ENCODE data around the gene ANK2. TPM values are rescaled to one million over a fixed set of nuclear protein-coding genes. Genes with fewer than 3 reads are reported as not detected.
A peak's percentile ranks its signal among the peaks of the same experiment; 100 is the strongest.
"Not testable (repeated sequence)": the region's sequence is repeated elsewhere in the genome, so short reads cannot be mapped to it uniquely, and the experiment has no call there.

Gene ANK2
- total RNA-seq, 1 donor from 2014 or later, result 11.1 TPM

DNA sequence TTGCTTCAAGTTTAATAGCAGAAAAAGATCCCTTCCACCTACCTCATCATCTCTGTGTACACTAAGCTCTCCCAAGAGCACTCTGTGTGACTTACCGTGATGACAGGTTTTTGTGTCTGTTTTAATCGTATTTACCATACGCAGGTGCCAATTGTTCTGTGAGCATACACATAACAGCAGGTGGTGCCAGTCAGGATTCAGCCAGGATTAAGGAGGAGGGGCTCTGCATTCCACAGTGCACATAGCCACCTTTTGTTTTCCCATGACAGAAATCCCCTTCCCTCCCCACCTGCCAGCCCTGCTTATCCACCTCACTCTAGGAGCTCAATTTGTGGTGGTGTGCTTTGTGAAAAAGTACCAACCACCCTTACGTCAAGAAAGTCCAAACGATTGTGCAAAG lies 14.8 kb downstream of the ANK2 start:
- peaks cover 12% of the 10 kb centered on the region for H3K4me1 Mint-ChIP-seq (ENCODE audit: low read depth)
- H3K4me3 Mint-ChIP-seq (ENCODE audit: low read depth), result peak overlapping the region; percentile 16
- peak; percentile 14 for DNase-seq (ENCODE audit: low spot score, unreplicated experiment)
- peaks cover 5% of the 10 kb centered on the region for H3K27me3 Mint-ChIP-seq
- H3K9me3 Mint-ChIP-seq (ENCODE audit: low read depth), result no peaks in the 10 kb centered on the region
- peak overlapping the region; percentile 90 for H3K27ac Mint-ChIP-seq
- H3K36me3 Mint-ChIP-seq (ENCODE audit: insufficient read depth), result no peaks in the 10 kb centered on the region
- no peak for TF ChIP-seq CTCF (IDR thresholded peaks at IDR 0.05; ENCODE audit: unreplicated experiment)

DNA sequence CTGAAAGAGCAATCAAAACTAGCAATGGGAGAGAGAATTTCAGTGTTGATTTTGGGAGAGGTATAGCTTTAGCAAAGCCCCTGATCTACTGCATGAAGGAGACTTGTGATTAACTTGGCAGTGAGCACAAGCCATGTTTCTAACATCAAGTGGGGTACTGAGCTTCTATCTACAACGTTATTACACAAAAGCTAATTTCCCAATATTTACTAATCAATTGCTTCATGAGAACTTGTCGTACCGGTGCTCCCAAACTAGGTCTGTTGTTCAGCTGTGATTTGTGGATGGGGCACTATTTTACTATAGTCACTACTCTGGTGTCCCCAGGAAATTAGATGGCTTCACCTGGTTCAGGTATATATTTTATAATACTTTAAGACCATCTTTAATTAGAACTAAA lies 16.2 kb downstream of the ANK2 start:
- Mint-ChIP-seq H3K9me3 (ENCODE audit: low read depth) (no peaks in the 10 kb centered on the region), H3K27me3 (peaks cover 5% of the 10 kb centered on the region), H3K36me3 (ENCODE audit: insufficient read depth) (no peaks in the 10 kb centered on the region), H3K27ac (no peak overlapping the region), H3K4me3 (ENCODE audit: low read depth) (no peak overlapping the region), H3K4me1 (ENCODE audit: low read depth) (peaks cover 12% of the 10 kb centered on the region)
- DNase-seq (ENCODE audit: low spot score, unreplicated experiment), result no peak
- no peak for TF ChIP-seq CTCF (IDR thresholded peaks at IDR 0.05; ENCODE audit: unreplicated experiment)

DNA sequence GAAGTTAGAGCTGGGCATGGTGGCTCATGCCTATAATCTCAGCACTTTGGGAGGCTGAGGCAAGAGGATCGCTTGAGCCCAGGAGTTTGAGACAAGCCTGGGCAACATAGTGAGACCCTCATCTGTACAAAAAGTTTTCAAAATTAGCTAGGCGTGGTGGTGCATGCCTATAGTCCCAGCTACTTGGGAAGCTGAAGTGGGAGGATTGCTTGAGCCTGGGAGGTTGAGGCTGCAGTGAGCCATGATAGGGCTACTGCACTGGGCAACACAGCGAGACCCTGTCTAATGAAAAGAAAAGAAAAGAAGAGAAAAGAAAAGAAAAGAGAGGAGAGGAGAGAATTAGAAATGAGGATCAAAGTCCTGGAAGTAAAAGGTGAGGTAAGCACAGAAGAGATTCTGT lies 19.3 kb downstream of the ANK2 start:
- H3K36me3 Mint-ChIP-seq (ENCODE audit: insufficient read depth); H3K4me3 Mint-ChIP-seq (ENCODE audit: low read depth); H3K9me3 Mint-ChIP-seq (ENCODE audit: low read depth); H3K27ac Mint-ChIP-seq; DNase-seq (ENCODE audit: low spot score, unreplicated experiment); H3K4me1 Mint-ChIP-seq (ENCODE audit: low read depth); H3K27me3 Mint-ChIP-seq: not testable (repeated sequence)

GRCh38 chr4:113069212-113069892 lies 19.9 kb downstream of the ANK2 start:
- no peaks in the 10 kb centered on the region for H3K9me3 Mint-ChIP-seq (ENCODE audit: low read depth)
- H3K4me3 Mint-ChIP-seq (ENCODE audit: low read depth), result no peak overlapping the region
- no peak for DNase-seq (ENCODE audit: low spot score, unreplicated experiment)
- H3K27ac Mint-ChIP-seq, result no peak overlapping the region
- no peaks in the 10 kb centered on the region for H3K36me3 Mint-ChIP-seq (ENCODE audit: insufficient read depth)
- H3K27me3 Mint-ChIP-seq, result peaks cover 5% of the 10 kb centered on the region
- H3K4me1 Mint-ChIP-seq (ENCODE audit: low read depth), result peaks cover 5% of the 10 kb centered on the region
- TF ChIP-seq CTCF (IDR thresholded peaks at IDR 0.05; ENCODE audit: unreplicated experiment), result no peak

GRCh38 chr4:113070755-113071154 lies 21.3 kb downstream of the ANK2 start:
- Mint-ChIP-seq H3K4me3 (ENCODE audit: low read depth) (no peak overlapping the region), H3K4me1 (ENCODE audit: low read depth) (no peaks in the 10 kb centered on the region), H3K27ac (no peak overlapping the region), H3K27me3 (peaks cover 5% of the 10 kb centered on the region), H3K9me3 (ENCODE audit: low read depth) (no peaks in the 10 kb centered on the region), H3K36me3 (ENCODE audit: insufficient read depth) (no peaks in the 10 kb centered on the region)
- TF ChIP-seq CTCF (IDR thresholded peaks at IDR 0.05; ENCODE audit: unreplicated experiment), result no peak
- DNase-seq (ENCODE audit: low spot score, unreplicated experiment), result no peak

DNA sequence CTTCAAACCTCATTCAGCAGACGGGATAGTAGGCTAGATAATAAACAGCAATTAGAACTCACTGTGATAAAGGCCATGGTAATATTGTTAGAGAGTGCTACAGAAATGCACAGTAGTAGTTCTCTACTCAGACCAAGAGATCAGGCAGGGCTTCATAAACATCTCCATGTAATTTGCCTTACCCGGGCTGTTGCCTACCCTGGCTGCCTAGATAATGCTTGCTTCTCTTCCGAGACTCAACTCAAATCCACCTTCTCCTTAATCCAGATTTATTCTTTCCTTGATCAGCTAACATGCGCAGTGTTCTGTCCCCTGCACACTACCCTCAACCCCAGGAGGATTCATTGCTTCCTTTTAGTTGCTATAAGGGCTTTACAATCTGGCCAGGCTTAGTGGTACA lies 21.8 kb downstream of the ANK2 start:
- Mint-ChIP-seq H3K4me3 (ENCODE audit: low read depth) (no peak overlapping the region), H3K36me3 (ENCODE audit: insufficient read depth) (no peaks in the 10 kb centered on the region), H3K27ac (no peak overlapping the region), H3K9me3 (ENCODE audit: low read depth) (no peaks in the 10 kb centered on the region), H3K4me1 (ENCODE audit: low read depth) (no peaks in the 10 kb centered on the region), H3K27me3 (peaks cover 5% of the 10 kb centered on the region)
- DNase-seq (ENCODE audit: low spot score, unreplicated experiment), result no peak
- no peak for TF ChIP-seq CTCF (IDR thresholded peaks at IDR 0.05; ENCODE audit: unreplicated experiment)
